K562 (cell line): Measurements from ENCODE around the gene MOSPD2. TPM values are rescaled to one million over a fixed set of nuclear protein-coding genes. Genes with fewer than 3 reads are reported as not detected.

Experiments used
- ATAC-seq: fragments of 200-7000 bp; cut with Tn5 transposase; 3 replicates; pipeline ENCODE4 v1.9.1; 2020; ENCODE audit warnings: moderate library complexity
- BruUV-seq: library from RNA; stranded (reverse); fragments of 400-500 nt; replicated peaks from 2 replicates; lab custom pipeline; 2021; lab: Mats Ljungman, UMichigan
- CTCF ChIA-PET: fragments of 300-600 bp; formaldehyde crosslinking; extraction: SDS; loops from one replicate; lab custom pipeline; 2021; ENCODE audit warnings: low intra/inter-chr PET ratio; lab: Yijun Ruan, JAX
- POLR2A ChIA-PET: fragments of 300-600, 350-650 bp; sonication (Branson Sonifier 250); formaldehyde crosslinking; extraction: SDS; loops from one replicate; lab custom pipeline; 2021; ENCODE audit warnings: antibody characterized with exemption, inconsistent platforms; lab: Yijun Ruan, JAX
- DNase-seq, 4 experiments: peaks; one replicate each; pipeline versions ENCODE4 v3.0.0 to v3.0.0-alpha.2; 2011 to 2018; ENCODE audit warnings: low spot score in 3 of 4, mixed read lengths in 3 of 4; ENCODE audit errors: extremely low read depth in 1 of 4
- FAIRE-seq: peaks from 2 replicates; lab custom pipeline; 2011; peaks lifted over from hg19 to GRCh38; lab: Jason Lieb, UNC
- H2AFZ ChIP-seq: 2 replicates; pipeline ENCODE4 v1.6.0; 2011; ENCODE audit warnings: low read depth, low read length, control low read depth, inconsistent platforms
- H3K27ac ChIP-seq: fragments of 200-600 bp; 3 replicates; pipeline ENCODE4 v1.8.0; 2011; ENCODE audit warnings: low read depth, mild to moderate bottlenecking, control low read depth, inconsistent platforms, low read length, moderate library complexity, mixed read lengths; ENCODE audit errors: extremely low read depth
- H3K27me3 ChIP-seq, 2 experiments: fragments of 300-600 bp in 1 of 2; 2 replicates in 1 of 2; 3 replicates in 1 of 2; pipeline versions ENCODE4 v1.6.0 to v1.8.0; 2011; ENCODE audit warnings: inconsistent platforms in 2 of 2, low read length in 2 of 2, mild to moderate bottlenecking in 1 of 2, mixed read lengths in 1 of 2, moderate library complexity in 1 of 2; ENCODE audit not compliant: control insufficient read depth in 2 of 2, insufficient read depth in 2 of 2
- H3K36me3 ChIP-seq: fragments of 300-600 bp; 3 replicates; pipeline ENCODE4 v1.8.0; 2011; ENCODE audit warnings: mild to moderate bottlenecking, low read length, inconsistent platforms; ENCODE audit not compliant: control insufficient read depth, insufficient read depth
- H3K4me1 ChIP-seq, 2 experiments: fragments of 200-600 bp in 1 of 2; replicated peaks in 1 of 2; 2 replicates in 1 of 2; 3 replicates in 1 of 2; pipeline versions ENCODE4 v1.5.1 to v1.8.0; 2011; ENCODE audit warnings: inconsistent platforms in 2 of 2, low read length in 2 of 2, mild to moderate bottlenecking in 1 of 2, mixed read lengths in 1 of 2, moderate library complexity in 1 of 2; ENCODE audit not compliant: control insufficient read depth in 2 of 2, insufficient read depth in 2 of 2
- H3K4me2 ChIP-seq: 2 replicates; pipeline ENCODE4 v1.6.1; 2011; ENCODE audit warnings: low read length, control low read depth, inconsistent platforms, mixed read lengths; ENCODE audit not compliant: insufficient read depth
- H3K4me3 ChIP-seq: fragments of 200-600 bp; sonication (generic), shearing (Covaris generic); 2 replicates; pipeline ENCODE4 v1.5.1; 2016; ENCODE audit warnings: control low read depth, inconsistent platforms
- H3K79me2 ChIP-seq: fragments of 200-600 bp; 3 replicates; pipeline ENCODE4 v1.8.0; 2011; ENCODE audit warnings: low read length, inconsistent platforms; ENCODE audit not compliant: control insufficient read depth, insufficient read depth
- H3K9ac ChIP-seq, 2 experiments: 2 replicates each; pipeline versions ENCODE4 v1.6.0 to v1.6.1; 2011; ENCODE audit warnings: low read depth in 2 of 2, low read length in 2 of 2, control low read depth in 1 of 2, inconsistent platforms in 1 of 2, mild to moderate bottlenecking in 1 of 2, mixed read lengths in 1 of 2; ENCODE audit not compliant: insufficient read depth in 1 of 2
- H3K9me1 ChIP-seq: one replicate; pipeline ENCODE4 v1.6.0; 2011; ENCODE audit warnings: inconsistent platforms, mild to moderate bottlenecking, low read length, moderate library complexity; ENCODE audit not compliant: control insufficient read depth, insufficient read depth
- H3K9me3 ChIP-seq: replicated peaks from 2 replicates; pipeline ENCODE4 v1.5.1; 2011; ENCODE audit warnings: low read depth, low read length, inconsistent platforms; ENCODE audit not compliant: control insufficient read depth, insufficient read depth
- H4K20me1 ChIP-seq: replicated peaks from 2 replicates; pipeline ENCODE4 v1.6.1; 2011; ENCODE audit warnings: low read length, inconsistent platforms, mixed read lengths; ENCODE audit not compliant: control insufficient read depth, insufficient read depth
- KLF6 ChIP-seq: fragments of 250-450 bp; sonication (Bioruptor Pico); IDR thresholded peaks from 2 replicates; pipeline ENCODE4 v1.4.0; 2020; ENCODE audit warnings: mild to moderate bottlenecking, moderate library complexity, borderline replicate concordance
- LCOR ChIP-seq: sonication (generic); formaldehyde crosslinking; IDR thresholded peaks from 2 replicates; pipeline ENCODE4 v1.8.0; 2022; ENCODE audit warnings: mild to moderate bottlenecking, missing genetic modification reagents
- MAZ ChIP-seq, 2 experiments: fragments of 450-650 bp in 1 of 2; sonication (generic) in 1 of 2; formaldehyde crosslinking; IDR thresholded peaks in 1 of 2; conservative IDR thresholded peaks in 1 of 2; 2 replicates each; pipeline versions ENCODE4 v1.4.0 to v1.5.0; 2020; ENCODE audit warnings: mild to moderate bottlenecking in 1 of 2, missing genetic modification reagents in 1 of 2
- NCOR1 ChIP-seq: fragments of 450-650 bp; IDR thresholded peaks from 2 replicates; pipeline ENCODE4 v1.6.1; 2016; ENCODE audit warnings: mild to moderate bottlenecking, moderate library complexity
- SMAD4 ChIP-seq: fragments of 250-450 bp; sonication (Bioruptor Pico); conservative IDR thresholded peaks from 2 replicates; pipeline ENCODE4 v1.8.0; 2021; ENCODE audit warnings: inconsistent platforms, mild to moderate bottlenecking, moderate library complexity
- SMC3 ChIP-seq: conservative IDR thresholded peaks from 2 replicates; pipeline ENCODE4 v1.6.1; 2011; ENCODE audit warnings: low read depth, low read length, improper control_type of control experiment; ENCODE audit not compliant: insufficient read depth
- THAP7 ChIP-seq: fragments of 250-450 bp; sonication (Bioruptor Pico); IDR thresholded peaks from 2 replicates; pipeline ENCODE4 v1.5.0; 2021
- TRIM24 ChIP-seq, 2 experiments: fragments of 450-650 bp; IDR thresholded peaks; 2 replicates each; pipeline ENCODE4 v1.6.1; 2016
- ZBTB26 ChIP-seq: fragments of 450-650 bp; formaldehyde crosslinking; IDR thresholded peaks from 2 replicates; pipeline ENCODE4 v1.4.0; 2022; ENCODE audit warnings: missing genetic modification characterization
- ZKSCAN3 ChIP-seq: fragments of 250-450 bp; sonication (Bioruptor Pico); IDR thresholded peaks from 2 replicates; pipeline ENCODE4 v1.4.0; 2020
- ZKSCAN8 ChIP-seq: fragments of 200-800 bp; sonication (Bioruptor generic); IDR thresholded peaks from 2 replicates; pipeline ENCODE4 v1.6.1; 2016; ENCODE audit warnings: missing genetic modification characterization, missing compliant biosample characterization
- ZNF280B ChIP-seq: fragments of 250-450 bp; sonication (Bioruptor Pico); IDR thresholded peaks from 2 replicates; pipeline ENCODE4 v1.5.1; 2021; ENCODE audit warnings: mild to moderate bottlenecking
- ZNF609 ChIP-seq: sonication (generic); formaldehyde crosslinking; IDR thresholded peaks from 2 replicates; pipeline ENCODE4 v1.8.1; 2023; ENCODE audit warnings: missing genetic modification reagents, mild to moderate bottlenecking, borderline replicate concordance
- ZSCAN29 ChIP-seq: fragments of 450-650 bp; IDR thresholded peaks from 2 replicates; pipeline ENCODE4 v1.6.1; 2017
- in situ Hi-C: fragments of 300-500 bp; cut with MboI; formaldehyde crosslinking; loops from 4 replicates; pipeline ENCODE4 v1.15.0; 2018; ENCODE audit warnings: inconsistent platforms, mixed read lengths
- intact Hi-C: fragments of 100-400 bp; cut with micrococcal nuclease; formaldehyde crosslinking; loops from 2 replicates; pipeline ENCODE4 v1.14.2; 2022
- polyA plus RNA-seq, 8 experiments: library from polyadenylated mRNA; depleted of rRNA in 4 of 8; stranded (reverse) in 5 of 8; unstranded in 3 of 8; fragments of >200 nt; fragmentation: Nextera tagmentation in 2 of 8; fragmentation: Illumina TruSeq in 1 of 8; extraction: Ambion mirVana in 2 of 8; extraction: Trizol in 1 of 8; gene quantifications; 2 replicates each; pipeline versions ENCODE4 v1.2.1 to v1.2.3, GENCODE V29; 2011 to 2014; ENCODE audit warnings: inconsistent platforms in 1 of 8, missing spikeins in 1 of 8
- total RNA-seq, 7 experiments: library from RNA; depleted of rRNA in 6 of 7; stranded (reverse); fragments of >200 nt in 6 of 7; fragmentation: Illumina TruSeq in 2 of 7; extraction: Trizol in 2 of 7; gene quantifications; 2 replicates each; pipeline versions ENCODE4 v1.2.1 to v1.2.3, GENCODE V29; 2011 to 2021; ENCODE audit warnings: low replicate concordance in 1 of 7

Gene MOSPD2
- total and polyA plus RNA-seq, 9 of the 15 experiments (the other 6 are each of a cell fraction or from before 2014, with no cell fraction given): 3.9 to 12.2 (median 9.2) TPM

- TF ChIP-seq THAP7 (no peak), ZSCAN29 (no peak), ZKSCAN8 (CRISPR knock-in tag) (no peak), KLF6 (no peak), ZNF280B (CRISPR knock-in tag) (no peak), LCOR (CRISPR knock-in tag) (no peak), SMC3 (no peak), SMAD4 (CRISPR knock-in tag) (no peak), ZKSCAN3 (no peak), MAZ (CRISPR knock-in tag; conservative IDR thresholded peaks at IDR 0.05 in 1 of 2, IDR thresholded peaks at IDR 0.05 in 1 of 2) (no peak), NCOR1 (no peak), ZNF609 (no peak), ZBTB26 (CRISPR knock-in tag) (no peak), TRIM24 (IDR thresholded peaks at IDR 0.05) (no peak)
Measured at GRCh38 chrX:14832586-14832985, 40.6 kb upstream of the MOSPD2 start.

More at GRCh38 chrX:14832586-14832985, 40.6 kb upstream of the MOSPD2 start:
- Histone ChIP-seq H3K9me3 (no peaks in the 10 kb centered on the region), H4K20me1 (no peaks in the 10 kb centered on the region), H3K36me3 (peaks cover 18% of the 10 kb centered on the region; the same call in 2 of the 3 replicates), H3K4me1 (no peaks in the 10 kb centered on the region), H3K27me3 (no peaks in the 10 kb centered on the region), H3K27ac (no peak overlapping the region), H3K9me1 (no peaks in the 10 kb centered on the region), H2AFZ (no peak overlapping the region), H3K79me2 (no peaks in the 10 kb centered on the region), H3K9ac (no peak overlapping the region), H3K4me3 (no peak overlapping the region), H3K4me2 (no peak overlapping the region)
- DNase-seq: no peak
- POLR2A ChIA-PET: no interaction called here
- no TSS peak for BruUV-seq
- no peak for ATAC-seq
- FAIRE-seq: no peak
- intact Hi-C loops: no loop called here
- CTCF ChIA-PET: no interaction called here
- in situ Hi-C loops: no loop called here
